Lower lobe of right lung (tissue), 2 donors: Measurements from ENCODE around the gene BEST4. TPM values are rescaled to one million over a fixed set of nuclear protein-coding genes. Genes with fewer than 3 reads are reported as not detected.
"Not testable (repeated sequence)": the region's sequence is repeated elsewhere in the genome, so short reads cannot be mapped to it uniquely, and the experiment has no call there.

Experiments used
- ATAC-seq, 2 donors: fragments of 200-7000 bp; cut with Tn5 transposase; one replicate each; pipeline ENCODE4 v1.9.1; 2020 to 2022; ENCODE audit warnings: mild to moderate bottlenecking in 2 of 2, moderate library complexity in 2 of 2
- DNase-seq: peaks from one replicate; pipeline ENCODE4 v3.0.0-alpha.2; 2020
- H3K27ac ChIP-seq: fragments of 200-600 bp; one replicate; pipeline ENCODE4 v1.8.0; 2022
- H3K27me3 ChIP-seq: fragments of 200-600 bp; one replicate; pipeline ENCODE4 v1.8.0; 2022; ENCODE audit warnings: low read depth
- H3K36me3 ChIP-seq: fragments of 200-600 bp; one replicate; pipeline ENCODE4 v1.8.0; 2022; ENCODE audit warnings: mild to moderate bottlenecking
- H3K4me1 ChIP-seq: fragments of 200-600 bp; one replicate; pipeline ENCODE4 v1.8.0; 2022
- H3K4me3 ChIP-seq: fragments of 200-600 bp; one replicate; pipeline ENCODE4 v1.8.0; 2022; ENCODE audit warnings: mild to moderate bottlenecking
- H3K9me3 ChIP-seq: fragments of 200-600 bp; one replicate; pipeline ENCODE4 v1.8.0; 2022
- intact Hi-C: fragments of 100-400 bp; cut with DNase I; formaldehyde crosslinking; loops from one replicate; pipeline ENCODE4 v1.11.0; 2022
- total RNA-seq: library from RNA; stranded (reverse); fragmentation: NEBNext Ultra II Directional; extraction: Animal tissue kit (Norgen Biotek cat#: 25700); gene quantifications from one replicate; pipeline ENCODE4 v1.2.1, GENCODE V29; 2021
- TF ChIP-seq, protein P1 (sequence below): fragments of 200-600 bp; IDR thresholded peaks from one replicate; pipeline ENCODE4 v1.8.0; 2022; ENCODE audit warnings: antibody characterized with exemption, mild to moderate bottlenecking
- donor health status: DM: no; HTN: yes; CAD: no; lungs with severe emphysema.

The BEST4 gene
- total RNA-seq, 1 donor from 2014 or later, result 1.7 TPM

DNA sequence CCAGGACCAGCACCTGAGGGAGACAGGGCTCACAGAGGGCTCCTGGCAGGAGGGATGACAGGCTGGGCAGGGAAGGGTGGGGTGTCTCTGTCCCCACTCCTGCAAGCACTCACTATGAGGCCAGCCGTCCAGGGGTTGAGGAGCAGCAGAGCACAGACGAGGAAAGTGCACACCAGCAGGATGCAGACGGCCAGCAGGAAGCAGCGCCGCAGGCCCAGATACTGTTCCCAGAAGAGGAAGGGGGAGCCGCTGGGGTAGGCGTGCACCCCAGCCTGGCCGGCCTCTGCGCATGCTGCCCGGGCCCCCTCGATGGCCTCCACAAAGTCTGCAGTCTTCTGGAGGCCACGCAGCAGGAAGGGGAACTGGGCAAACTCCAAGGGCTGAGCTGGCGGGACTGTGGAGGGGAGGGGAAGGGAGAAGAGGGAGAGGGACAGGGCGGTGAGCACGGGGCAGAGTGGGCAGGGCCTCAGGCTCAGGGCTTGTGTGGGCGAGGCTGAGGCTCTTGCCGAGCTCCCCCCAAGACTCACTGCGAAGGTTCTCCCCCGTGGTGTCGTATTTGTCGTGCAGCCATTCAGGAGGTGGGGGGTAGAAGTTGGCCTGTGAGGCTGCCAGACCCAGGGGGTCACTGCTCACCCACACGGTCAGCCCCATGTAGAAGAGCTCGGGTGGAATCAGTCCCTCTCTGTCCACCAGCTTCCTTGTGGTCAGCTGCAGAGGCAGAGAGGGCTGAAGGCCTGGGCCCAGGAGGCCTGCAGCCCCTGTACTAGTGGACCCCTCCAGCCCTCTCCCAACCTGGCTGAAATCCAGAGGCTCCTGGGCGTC lies 38.6 kb upstream of the BEST4 start:
- TF ChIP-seq, protein P1, sequence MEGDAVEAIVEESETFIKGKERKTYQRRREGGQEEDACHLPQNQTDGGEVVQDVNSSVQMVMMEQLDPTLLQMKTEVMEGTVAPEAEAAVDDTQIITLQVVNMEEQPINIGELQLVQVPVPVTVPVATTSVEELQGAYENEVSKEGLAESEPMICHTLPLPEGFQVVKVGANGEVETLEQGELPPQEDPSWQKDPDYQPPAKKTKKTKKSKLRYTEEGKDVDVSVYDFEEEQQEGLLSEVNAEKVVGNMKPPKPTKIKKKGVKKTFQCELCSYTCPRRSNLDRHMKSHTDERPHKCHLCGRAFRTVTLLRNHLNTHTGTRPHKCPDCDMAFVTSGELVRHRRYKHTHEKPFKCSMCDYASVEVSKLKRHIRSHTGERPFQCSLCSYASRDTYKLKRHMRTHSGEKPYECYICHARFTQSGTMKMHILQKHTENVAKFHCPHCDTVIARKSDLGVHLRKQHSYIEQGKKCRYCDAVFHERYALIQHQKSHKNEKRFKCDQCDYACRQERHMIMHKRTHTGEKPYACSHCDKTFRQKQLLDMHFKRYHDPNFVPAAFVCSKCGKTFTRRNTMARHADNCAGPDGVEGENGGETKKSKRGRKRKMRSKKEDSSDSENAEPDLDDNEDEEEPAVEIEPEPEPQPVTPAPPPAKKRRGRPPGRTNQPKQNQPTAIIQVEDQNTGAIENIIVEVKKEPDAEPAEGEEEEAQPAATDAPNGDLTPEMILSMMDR, result no peak
- intact Hi-C loops, result no loop called here
- ATAC-seq, result peak; percentile 64 to 81
- H3K27ac ChIP-seq, result peak overlapping the region; percentile 72
- H3K9me3 ChIP-seq, result no peaks in the 10 kb centered on the region
- H3K36me3 ChIP-seq, result no peaks in the 10 kb centered on the region
- peak overlapping the region; percentile 17 for H3K4me3 ChIP-seq
- peaks cover 23% of the 10 kb centered on the region for H3K4me1 ChIP-seq
- peak; percentile 79 for DNase-seq
- H3K27me3 ChIP-seq, result no peaks in the 10 kb centered on the region

DNA sequence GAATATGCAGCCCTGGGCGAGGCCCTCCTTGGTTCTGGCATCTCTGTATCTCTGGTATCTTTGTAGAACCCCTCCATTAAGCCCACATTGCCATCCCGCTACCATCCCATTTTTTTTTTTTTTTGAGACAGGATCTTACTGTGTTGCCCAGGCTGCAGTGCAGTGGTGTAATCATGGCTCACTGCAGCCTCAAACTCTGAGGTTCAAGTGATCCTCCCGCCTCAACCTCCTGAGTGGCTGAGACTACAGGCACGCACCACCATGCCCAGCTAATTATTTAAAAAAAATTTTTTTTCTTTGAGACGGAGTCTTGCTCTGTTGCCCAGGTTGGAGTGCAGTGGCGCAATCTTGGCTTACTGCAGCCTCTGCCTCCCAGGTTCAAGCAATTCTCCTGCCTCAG lies 36.4 kb upstream of the BEST4 start:
- H3K27me3 ChIP-seq, H3K4me3 ChIP-seq, ATAC-seq, intact Hi-C loops, H3K27ac ChIP-seq, DNase-seq, H3K9me3 ChIP-seq, H3K36me3 ChIP-seq: not testable (repeated sequence)
- H3K4me1 ChIP-seq, result peaks cover 18% of the 10 kb centered on the region

DNA sequence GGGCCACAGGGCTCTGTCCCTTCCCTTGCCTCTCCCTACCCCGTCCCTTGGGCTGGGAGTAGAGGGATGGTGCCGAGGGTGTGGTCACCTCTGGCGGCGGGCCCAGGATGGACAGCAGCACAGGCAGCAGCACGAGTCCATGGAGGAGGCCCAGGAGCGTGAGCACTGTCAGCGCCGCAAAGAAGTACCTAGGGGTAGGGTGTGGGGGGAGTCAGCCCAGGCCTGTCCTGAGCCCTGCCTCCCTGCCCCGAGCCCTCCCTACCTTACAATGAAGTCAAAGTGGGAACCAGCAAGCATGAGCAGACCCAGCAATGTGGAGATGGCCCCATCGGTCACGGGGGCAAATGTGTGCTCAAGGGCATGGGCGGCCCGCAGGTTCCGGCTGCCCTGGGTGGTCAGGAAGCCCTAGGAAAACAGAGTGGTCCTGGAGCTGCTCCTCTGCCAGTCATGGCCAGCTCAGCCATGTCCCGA lies 35.0 kb upstream of the BEST4 start:
- intact Hi-C loops, result no loop called here
- H3K36me3 ChIP-seq, result no peaks in the 10 kb centered on the region
- no peaks in the 10 kb centered on the region for H3K27me3 ChIP-seq
- H3K9me3 ChIP-seq, result no peaks in the 10 kb centered on the region
- DNase-seq (no peak), ATAC-seq (no peak)
- peaks cover 26% of the 10 kb centered on the region for H3K4me1 ChIP-seq
- no peak overlapping the region for H3K27ac ChIP-seq
- TF ChIP-seq, protein P1, result no peak
- no peak overlapping the region for H3K4me3 ChIP-seq

DNA sequence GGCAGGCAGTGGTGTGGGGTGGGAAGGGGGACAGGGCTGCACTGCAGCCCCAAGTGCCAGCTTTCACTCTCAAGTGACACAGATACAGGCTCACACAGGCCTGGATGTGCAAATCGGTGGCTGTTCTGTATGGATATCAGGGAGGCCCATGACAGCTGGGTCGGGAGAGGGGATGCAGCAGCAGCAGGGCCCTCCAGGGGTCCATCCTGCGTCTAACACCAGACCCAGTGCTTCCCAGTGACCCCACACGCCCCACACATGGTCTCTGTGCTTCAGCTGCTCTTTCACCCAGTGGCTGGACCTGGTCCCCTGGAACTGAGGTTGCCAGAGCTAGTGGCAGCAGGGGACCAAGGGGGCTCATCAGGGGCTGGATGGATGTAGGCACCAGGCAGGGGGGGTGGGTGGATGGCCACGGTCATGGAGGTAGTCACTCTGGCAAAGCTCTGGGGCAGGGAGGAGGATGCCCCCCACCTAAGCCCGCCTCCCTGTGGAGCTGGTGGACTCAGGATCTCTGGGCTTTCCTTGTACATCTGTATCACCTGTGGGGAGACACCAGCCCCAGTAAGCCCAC lies 34.2 kb upstream of the BEST4 start:
- H3K4me3 ChIP-seq, result no peak overlapping the region
- H3K9me3 ChIP-seq, result no peaks in the 10 kb centered on the region
- TF ChIP-seq, protein P1, result no peak
- intact Hi-C loops, result no loop called here
- H3K27ac ChIP-seq, result no peak overlapping the region
- DNase-seq (no peak), ATAC-seq (no peak)
- H3K4me1 ChIP-seq, result peaks cover 26% of the 10 kb centered on the region
- H3K36me3 ChIP-seq, result no peaks in the 10 kb centered on the region
- H3K27me3 ChIP-seq, result no peaks in the 10 kb centered on the region

DNA sequence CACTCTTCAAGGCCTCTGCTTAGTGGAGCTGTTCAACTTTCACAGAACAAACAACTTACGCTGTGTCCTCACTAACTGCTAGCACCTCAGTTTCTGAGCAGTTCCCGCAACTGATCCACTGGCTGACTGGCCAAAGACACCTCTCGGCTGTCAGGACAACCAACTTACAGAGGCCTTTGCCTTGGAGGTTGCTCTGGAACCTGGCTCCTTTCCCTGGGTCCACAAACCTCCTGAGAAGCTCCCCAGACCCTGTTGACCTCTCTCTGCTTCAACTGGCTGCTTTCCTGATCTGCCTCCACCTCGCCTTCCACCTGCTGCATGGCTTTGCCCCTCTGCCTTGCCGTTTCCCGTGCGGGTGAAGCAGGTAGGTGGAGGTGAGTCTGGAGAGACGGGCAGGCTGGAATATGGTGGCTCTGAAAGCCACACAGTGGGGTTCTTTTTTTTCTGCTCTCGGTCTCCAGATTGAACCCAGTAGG lies 33.3 kb upstream of the BEST4 start:
- TF ChIP-seq, protein P1, result no peak
- no peaks in the 10 kb centered on the region for H3K36me3 ChIP-seq
- H3K4me3 ChIP-seq, result no peak overlapping the region
- ATAC-seq (no peak), DNase-seq (peak; percentile 31)
- intact Hi-C loops, result no loop called here
- H3K27ac ChIP-seq, result peak overlapping the region; percentile 94
- no peaks in the 10 kb centered on the region for H3K9me3 ChIP-seq
- peaks cover 23% of the 10 kb centered on the region for H3K4me1 ChIP-seq
- no peaks in the 10 kb centered on the region for H3K27me3 ChIP-seq
